Stimulated activated memory B cell treated with anti-CD40 and anti-IgM and Interleukin-4, amounts not matched to agents 10 μg/mL and 1 μg/mL and 100 μg/mL, for 72 hours (primary cell): ENCODE data around the gene OR13C8.
"Not testable (repeated sequence)": the region's sequence is repeated elsewhere in the genome, so short reads cannot be mapped to it uniquely, and the experiment has no call there.

Source experiments
- ATAC-seq: fragments of 150-1000 bp; cut with Tn5 transposase; 2 replicates; pipeline ENCODE4 v1.10.0; 2021
- H3K27ac Mint-ChIP-seq: one replicate; pipeline ENCODE4 v1.8.0; 2022; ENCODE audit warnings: mild to moderate bottlenecking, mixed read lengths
- H3K27me3 Mint-ChIP-seq: one replicate; pipeline ENCODE4 v1.8.0; 2022; ENCODE audit warnings: mixed read lengths
- H3K36me3 Mint-ChIP-seq: one replicate; pipeline ENCODE4 v1.8.0; 2022; ENCODE audit warnings: mixed read lengths
- H3K4me1 Mint-ChIP-seq: one replicate; pipeline ENCODE4 v1.8.0; 2022; ENCODE audit warnings: mixed read lengths
- H3K4me3 Mint-ChIP-seq: one replicate; pipeline ENCODE4 v1.8.0; 2022; ENCODE audit warnings: mild to moderate bottlenecking, moderate library complexity, mixed read lengths
- H3K9me3 Mint-ChIP-seq: one replicate; pipeline ENCODE4 v1.8.0; 2022; ENCODE audit warnings: mixed read lengths

Gene OR13C8, protein sequence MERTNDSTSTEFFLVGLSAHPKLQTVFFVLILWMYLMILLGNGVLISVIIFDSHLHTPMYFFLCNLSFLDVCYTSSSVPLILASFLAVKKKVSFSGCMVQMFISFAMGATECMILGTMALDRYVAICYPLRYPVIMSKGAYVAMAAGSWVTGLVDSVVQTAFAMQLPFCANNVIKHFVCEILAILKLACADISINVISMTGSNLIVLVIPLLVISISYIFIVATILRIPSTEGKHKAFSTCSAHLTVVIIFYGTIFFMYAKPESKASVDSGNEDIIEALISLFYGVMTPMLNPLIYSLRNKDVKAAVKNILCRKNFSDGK

DNA sequence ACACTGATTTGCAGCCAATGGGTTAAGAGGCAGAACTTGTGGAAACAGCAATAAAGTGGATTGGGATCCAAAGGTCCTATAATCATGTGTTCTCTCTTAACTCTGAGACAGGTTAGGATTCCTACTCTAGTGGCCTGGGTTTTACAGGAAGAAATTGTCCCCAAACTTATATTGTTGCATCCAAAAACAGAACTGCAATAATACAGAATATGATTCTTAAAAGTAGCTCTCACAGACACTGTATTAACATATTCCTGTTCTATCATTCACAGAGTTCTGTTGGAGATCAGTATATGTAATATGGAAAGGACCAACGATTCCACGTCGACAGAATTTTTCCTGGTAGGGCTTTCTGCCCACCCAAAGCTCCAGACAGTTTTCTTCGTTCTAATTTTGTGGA, at the start of gene OR13C8:
Gene OR13C8, plus strand, starts transcription at position 301 of the 400 bp plus-strand sequence. Its CDS starts 0 bp downstream, at position 301.
- Mint-ChIP-seq H3K27me3 (no peaks in the 10 kb centered on the region), H3K9me3 (peaks cover 4% of the 10 kb centered on the region), H3K4me1 (no peaks in the 10 kb centered on the region), H3K27ac (no peak within 1 kb of the TSS), H3K36me3 (no peaks in the 10 kb centered on the region), H3K4me3 (no peak within 1 kb of the TSS)
- no peak for ATAC-seq

DNA sequence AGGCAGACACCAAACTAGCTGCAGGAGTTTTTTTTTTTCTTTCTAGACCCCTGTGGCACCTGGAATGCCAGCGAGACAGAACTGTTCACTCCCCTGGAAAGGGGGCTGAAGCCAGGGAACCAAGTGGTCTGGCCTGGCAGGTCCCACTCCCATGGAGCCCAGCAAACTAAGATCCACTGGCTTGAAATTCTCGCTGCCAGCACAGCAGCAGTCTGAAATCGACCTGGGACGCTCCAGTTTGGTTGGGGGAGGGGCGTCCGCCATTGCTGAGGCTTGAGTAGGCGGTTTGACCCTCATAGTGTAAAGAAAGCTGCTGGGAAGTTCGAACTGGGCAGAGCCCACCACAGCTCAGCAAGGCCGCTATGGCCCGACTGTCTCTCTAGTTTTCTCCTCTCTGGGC, 48.7 kb upstream of the OR13C8 start:
- H3K27me3 Mint-ChIP-seq, H3K4me3 Mint-ChIP-seq, H3K36me3 Mint-ChIP-seq, H3K9me3 Mint-ChIP-seq, H3K27ac Mint-ChIP-seq, H3K4me1 Mint-ChIP-seq, ATAC-seq: not testable (repeated sequence)

DNA sequence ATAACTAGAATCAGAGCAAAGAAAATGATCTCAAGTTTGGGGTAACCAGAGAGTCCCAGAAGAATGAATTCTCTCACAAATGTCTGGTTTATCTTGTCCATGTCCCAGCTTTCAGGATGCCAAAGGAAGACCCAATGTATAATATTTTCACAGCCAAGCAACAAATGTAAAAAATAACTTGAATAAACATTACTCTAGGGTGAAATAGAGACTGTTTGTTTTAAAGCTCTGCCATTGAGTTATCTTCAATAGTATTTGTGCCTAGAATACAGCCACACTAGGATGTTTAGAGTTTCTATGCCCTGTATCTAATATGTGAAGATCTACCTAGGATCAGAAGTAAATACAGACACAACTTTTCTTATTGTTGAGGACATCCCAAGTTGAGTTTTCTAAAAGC, 41.9 kb upstream of the OR13C8 start, which contains the start of gene OR13C4:
Gene OR13C4, minus strand, starts transcription at position 101 of the 400 bp plus-strand sequence. Its CDS starts 0 bp downstream, at position 101.
- Mint-ChIP-seq H3K36me3 (no peaks in the 10 kb centered on the region), H3K9me3 (peaks cover 7% of the 10 kb centered on the region), H3K4me1 (no peaks in the 10 kb centered on the region), H3K27me3 (no peaks in the 10 kb centered on the region), H3K27ac (no peak within 1 kb of the TSS), H3K4me3 (no peak within 1 kb of the TSS)
- no peak for ATAC-seq

DNA sequence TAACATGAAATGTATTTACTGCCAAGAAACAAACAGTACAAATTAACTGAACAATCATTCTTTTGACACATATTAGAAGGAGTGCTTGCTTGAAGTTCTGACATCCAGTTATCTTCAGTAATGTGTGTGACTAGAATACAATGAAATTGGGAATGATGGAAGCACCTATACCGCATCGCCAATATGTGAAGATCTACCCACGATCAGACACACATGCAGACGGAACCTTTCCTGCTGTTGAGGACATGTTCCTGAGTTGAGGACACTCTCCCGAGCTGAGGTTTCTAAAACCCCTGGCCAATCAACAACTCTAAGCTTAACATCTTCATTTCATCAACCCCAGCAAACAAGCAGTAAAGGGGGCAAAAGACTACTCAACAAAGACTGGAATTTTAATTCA, 32.2 kb upstream of the OR13C8 start, which contains the start of gene OR13C3:
Gene OR13C3, minus strand, starts transcription at position 101 of the 400 bp plus-strand sequence. CDS start 133 bp downstream, outside the sequence.
- no peaks in the 10 kb centered on the region for H3K27me3 Mint-ChIP-seq
- H3K36me3 Mint-ChIP-seq = no peaks in the 10 kb centered on the region
- H3K4me1 Mint-ChIP-seq = no peaks in the 10 kb centered on the region
- H3K9me3 Mint-ChIP-seq = no peaks in the 10 kb centered on the region
- H3K4me3 Mint-ChIP-seq = no peak within 1 kb of the TSS
- H3K27ac Mint-ChIP-seq = no peak within 1 kb of the TSS
- ATAC-seq = no peak

DNA sequence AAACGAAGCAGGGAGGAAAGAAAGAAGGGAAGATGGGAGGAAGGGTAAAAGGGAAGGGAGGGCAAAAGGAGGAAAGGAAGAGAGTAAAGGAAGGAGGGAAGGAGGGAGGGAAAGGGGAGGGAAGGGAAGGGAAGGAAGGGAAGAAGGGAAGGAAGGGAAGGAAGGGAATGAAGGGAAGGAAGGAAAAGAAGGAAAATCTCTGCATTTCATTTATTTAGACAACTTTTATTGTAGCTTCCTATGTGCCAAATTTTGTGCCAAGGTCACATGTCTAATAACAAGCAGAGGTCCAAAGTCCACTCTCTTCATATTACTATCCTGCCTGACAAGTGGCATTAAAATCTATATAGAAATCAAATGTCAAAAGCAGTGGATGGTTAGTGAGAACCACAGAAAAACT, 29.7 kb upstream of the OR13C8 start:
- no peak overlapping the region for H3K27ac Mint-ChIP-seq
- ATAC-seq = no peak
- H3K4me3 Mint-ChIP-seq = no peak overlapping the region
- H3K4me1 Mint-ChIP-seq = no peaks in the 10 kb centered on the region
- H3K27me3 Mint-ChIP-seq = no peaks in the 10 kb centered on the region
- H3K9me3 Mint-ChIP-seq = no peaks in the 10 kb centered on the region
- no peaks in the 10 kb centered on the region for H3K36me3 Mint-ChIP-seq

DNA sequence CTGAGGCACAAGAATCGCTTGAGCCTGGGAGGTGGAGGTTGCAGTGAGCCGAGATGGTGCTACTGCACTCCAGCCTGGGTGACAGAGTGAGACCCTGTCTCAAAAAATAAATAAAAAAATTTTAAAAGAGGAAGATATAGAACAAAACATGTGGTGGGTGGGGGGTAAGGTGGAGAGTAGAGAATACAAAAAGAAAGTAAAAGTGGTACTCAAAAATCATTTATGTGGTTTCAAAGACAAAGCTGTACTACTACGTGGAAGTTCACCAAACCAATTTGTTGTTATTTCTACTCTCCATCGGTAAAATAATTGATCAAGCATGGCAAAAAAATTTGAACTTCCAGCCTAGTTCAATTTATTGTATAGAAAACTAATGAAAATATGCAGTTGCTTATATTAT, 24.3 kb upstream of the OR13C8 start:
- Mint-ChIP-seq H3K9me3 (peaks cover 2% of the 10 kb centered on the region), H3K36me3 (no peaks in the 10 kb centered on the region), H3K4me3 (no peak overlapping the region), H3K27me3 (no peaks in the 10 kb centered on the region), H3K27ac (no peak overlapping the region), H3K4me1 (no peaks in the 10 kb centered on the region)
- ATAC-seq = no peak

DNA sequence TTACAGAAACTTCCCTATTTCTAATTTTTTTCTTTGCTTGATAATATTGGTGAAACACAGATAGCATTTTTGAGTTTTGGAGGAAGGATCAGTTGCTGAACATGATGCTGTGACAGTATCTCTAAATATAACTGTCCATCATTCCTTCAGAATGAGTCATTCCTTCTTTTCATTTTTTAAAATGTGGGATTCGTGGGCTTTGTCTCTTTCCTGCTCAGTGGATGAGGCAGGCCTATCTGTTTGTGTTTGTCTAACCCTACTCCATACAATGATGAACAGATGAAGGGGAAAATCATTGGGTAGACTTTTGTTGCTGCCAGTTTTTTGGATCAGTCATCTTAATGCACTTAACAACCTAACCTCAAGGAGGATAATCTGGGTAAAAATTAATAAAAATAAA, 15.7 kb upstream of the OR13C8 start:
- Mint-ChIP-seq H3K4me1 (no peaks in the 10 kb centered on the region), H3K9me3 (peaks cover 6% of the 10 kb centered on the region), H3K27me3 (no peaks in the 10 kb centered on the region), H3K27ac (no peak overlapping the region), H3K36me3 (no peaks in the 10 kb centered on the region), H3K4me3 (no peak overlapping the region)
- no peak for ATAC-seq

DNA sequence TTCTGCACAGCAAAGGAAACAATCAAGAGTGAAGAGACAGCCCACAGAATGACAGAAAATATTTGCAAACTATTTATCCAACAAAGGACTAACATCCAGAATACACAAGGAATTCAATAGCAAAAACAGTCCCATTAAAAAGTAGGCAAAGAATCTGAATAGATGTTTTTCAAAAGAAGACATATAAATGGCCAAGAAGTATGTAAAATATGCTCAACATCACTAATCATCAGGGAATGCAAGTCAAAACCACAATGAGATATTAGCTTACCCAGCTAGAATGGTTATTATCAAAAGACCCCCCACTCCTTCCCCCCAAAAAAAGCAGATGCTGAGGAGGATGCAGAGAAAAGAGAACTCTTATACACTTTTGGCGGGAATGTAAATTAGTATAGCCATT, 13.4 kb upstream of the OR13C8 start:
- no peak overlapping the region for H3K27ac Mint-ChIP-seq
- H3K36me3 Mint-ChIP-seq = no peaks in the 10 kb centered on the region
- H3K4me3 Mint-ChIP-seq = no peak overlapping the region
- ATAC-seq = no peak
- no peaks in the 10 kb centered on the region for H3K27me3 Mint-ChIP-seq
- H3K4me1 Mint-ChIP-seq = no peaks in the 10 kb centered on the region
- peaks cover 6% of the 10 kb centered on the region for H3K9me3 Mint-ChIP-seq

DNA sequence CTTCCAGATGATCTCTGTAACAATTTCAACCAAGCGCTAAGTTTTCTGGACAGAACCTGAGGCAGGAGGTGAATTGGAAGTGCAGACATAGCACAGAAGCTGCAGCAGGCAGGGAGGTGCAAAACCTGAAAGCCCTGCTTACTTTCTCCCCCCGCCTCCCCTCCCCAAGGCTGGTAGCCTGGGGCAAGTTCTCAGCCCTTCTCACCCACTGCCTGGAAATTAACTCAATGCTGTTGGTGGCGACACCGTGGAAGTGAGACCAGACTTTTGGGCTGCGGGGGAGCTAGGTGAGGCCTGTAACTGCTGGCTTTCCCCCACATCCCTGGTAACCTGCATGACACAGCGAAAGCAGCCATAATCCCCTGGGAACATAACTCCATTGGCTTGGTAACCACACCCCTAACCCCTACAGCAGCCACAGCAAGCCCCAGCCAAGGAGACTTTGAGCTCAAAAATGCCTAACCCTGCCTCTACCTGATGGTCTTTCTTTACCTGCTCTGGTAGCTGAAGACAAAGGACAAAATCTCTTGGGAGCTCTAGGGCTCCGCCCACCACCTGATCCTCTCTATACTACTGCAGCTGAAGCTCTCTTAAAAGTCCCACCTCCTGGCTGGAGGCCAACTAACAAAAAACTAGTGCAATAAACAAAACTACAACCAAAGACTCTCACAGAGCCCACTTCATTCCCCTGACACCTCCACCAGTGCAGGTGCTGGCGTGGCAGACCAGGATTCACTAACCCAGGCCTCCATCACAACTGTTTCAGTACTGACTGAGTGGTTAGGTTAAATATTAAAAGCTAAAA, 11.9 kb upstream of the OR13C8 start:
- ATAC-seq = no peak
- H3K4me3 Mint-ChIP-seq = no peak overlapping the region

DNA sequence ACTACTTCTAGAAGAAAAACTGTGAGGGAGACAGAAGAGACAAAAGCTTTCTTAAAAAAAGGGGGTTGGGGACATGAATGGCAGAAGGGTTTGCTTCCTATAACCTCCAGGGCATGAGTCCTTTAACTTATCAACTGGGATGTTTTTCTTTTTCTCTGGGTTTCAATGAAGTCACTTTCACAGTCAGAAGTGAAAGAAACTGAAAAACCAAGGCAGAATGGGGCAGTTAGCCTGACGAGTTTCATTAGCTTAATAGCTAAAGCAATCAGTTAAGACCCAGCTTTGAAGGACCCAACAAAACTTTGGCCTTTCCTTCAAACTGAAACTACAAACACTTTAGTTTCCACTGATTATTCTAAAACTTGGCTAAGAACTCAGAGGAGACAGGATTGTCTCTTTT, 4.6 kb upstream of the OR13C8 start:
- Mint-ChIP-seq H3K27me3 (no peaks in the 10 kb centered on the region), H3K4me1 (no peaks in the 10 kb centered on the region), H3K27ac (no peak overlapping the region), H3K4me3 (no peak overlapping the region), H3K36me3 (no peaks in the 10 kb centered on the region), H3K9me3 (peaks cover 2% of the 10 kb centered on the region)
- ATAC-seq = no peak

More for the DNA sequence above, 11.9 kb upstream of the OR13C8 start:
- Mint-ChIP-seq H3K9me3 (peaks cover 6% of the 10 kb centered on the region), H3K27ac (no peak overlapping the region), H3K36me3 (no peaks in the 10 kb centered on the region), H3K4me1 (no peaks in the 10 kb centered on the region), H3K27me3 (no peaks in the 10 kb centered on the region)

DNA sequence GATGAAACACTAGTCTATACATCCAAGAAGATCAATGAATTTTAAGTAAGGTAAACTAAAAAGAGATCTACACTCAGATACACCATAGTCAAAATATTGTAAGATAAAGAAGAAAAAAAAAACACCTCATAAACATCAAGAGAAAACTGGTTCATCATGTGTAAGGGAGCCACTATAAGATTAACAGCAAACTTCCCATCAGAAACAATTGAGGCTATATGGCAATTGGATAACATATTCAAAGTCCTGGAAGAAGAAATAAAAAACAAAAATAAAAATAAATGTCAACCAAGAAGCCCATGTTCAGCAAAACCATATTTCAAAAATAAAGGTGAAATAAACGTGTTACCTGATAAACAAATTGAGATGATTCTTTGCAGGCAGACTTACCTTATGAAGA, 3.6 kb downstream of the OR13C8 start:
- Mint-ChIP-seq H3K27me3 (no peaks in the 10 kb centered on the region), H3K4me1 (no peaks in the 10 kb centered on the region), H3K27ac (no peak overlapping the region), H3K9me3 (peaks cover 7% of the 10 kb centered on the region), H3K36me3 (no peaks in the 10 kb centered on the region), H3K4me3 (no peak overlapping the region)
- no peak for ATAC-seq

DNA sequence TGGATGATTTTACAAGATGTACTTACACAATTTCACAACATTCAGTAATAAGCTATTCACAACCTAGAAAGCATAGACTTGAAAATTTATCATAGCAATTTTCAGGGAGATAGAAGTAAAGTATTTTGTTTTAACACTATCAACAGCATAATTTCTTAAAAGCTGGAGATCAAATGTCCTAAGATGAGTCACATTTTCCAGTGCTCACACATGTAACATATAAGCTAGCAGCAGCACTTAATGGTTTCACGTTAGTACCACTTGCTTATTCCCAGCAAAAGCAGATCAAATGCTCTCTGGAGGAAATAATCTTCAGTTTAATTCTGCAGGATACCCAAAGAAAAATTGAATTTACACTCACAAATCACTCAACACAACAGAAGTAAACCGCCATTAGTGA, 6.5 kb downstream of the OR13C8 start:
- Mint-ChIP-seq H3K27ac (no peak overlapping the region), H3K4me1 (no peaks in the 10 kb centered on the region), H3K36me3 (no peaks in the 10 kb centered on the region), H3K4me3 (no peak overlapping the region), H3K9me3 (peaks cover 7% of the 10 kb centered on the region), H3K27me3 (no peaks in the 10 kb centered on the region)
- ATAC-seq = no peak

DNA sequence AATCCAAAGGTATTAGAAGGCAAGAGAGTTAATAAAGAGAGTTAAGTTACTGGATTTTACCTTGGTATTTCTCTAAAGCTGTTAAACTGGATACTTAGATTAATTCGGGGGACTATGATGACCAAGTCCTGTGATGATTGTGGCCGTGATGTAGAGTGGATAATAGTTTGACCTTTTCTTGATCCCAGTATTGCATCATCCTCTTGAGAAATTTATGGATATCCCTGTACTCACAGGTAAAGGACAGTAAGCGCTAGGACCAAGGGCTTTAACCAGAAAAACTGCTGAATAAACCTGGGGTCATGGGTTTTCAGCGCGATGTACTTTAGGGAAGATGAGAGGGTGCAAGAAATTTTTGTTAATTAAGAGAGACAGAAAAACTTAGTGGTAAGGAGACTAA, 8.3 kb downstream of the OR13C8 start:
- no peaks in the 10 kb centered on the region for H3K4me1 Mint-ChIP-seq
- ATAC-seq = no peak
- peaks cover 7% of the 10 kb centered on the region for H3K9me3 Mint-ChIP-seq
- H3K4me3 Mint-ChIP-seq = no peak overlapping the region
- H3K36me3 Mint-ChIP-seq = no peaks in the 10 kb centered on the region
- peaks cover 7% of the 10 kb centered on the region for H3K27me3 Mint-ChIP-seq
- no peak overlapping the region for H3K27ac Mint-ChIP-seq

DNA sequence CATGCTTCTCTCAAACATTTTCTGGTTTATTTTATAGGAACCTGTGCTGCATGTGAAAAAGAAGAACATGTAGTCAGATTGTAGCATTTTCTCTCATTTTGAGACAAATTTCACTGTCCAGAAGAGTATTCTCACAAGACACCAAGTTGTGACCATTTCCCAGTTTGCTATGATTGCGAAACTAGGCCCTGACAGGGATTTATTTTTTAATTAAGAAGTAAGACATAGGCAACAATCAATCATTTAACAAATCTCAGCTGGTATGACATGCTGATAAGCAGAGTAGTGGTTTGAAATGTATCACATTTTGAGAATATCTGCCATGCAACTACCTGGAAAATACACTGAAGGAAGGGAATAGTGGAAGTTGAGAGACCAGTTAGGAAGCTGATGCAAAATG, 11.6 kb downstream of the OR13C8 start:
- no peaks in the 10 kb centered on the region for H3K36me3 Mint-ChIP-seq
- H3K9me3 Mint-ChIP-seq = no peaks in the 10 kb centered on the region
- no peak overlapping the region for H3K27ac Mint-ChIP-seq
- H3K4me3 Mint-ChIP-seq = no peak overlapping the region
- peaks cover 7% of the 10 kb centered on the region for H3K27me3 Mint-ChIP-seq
- ATAC-seq = no peak
- no peaks in the 10 kb centered on the region for H3K4me1 Mint-ChIP-seq

DNA sequence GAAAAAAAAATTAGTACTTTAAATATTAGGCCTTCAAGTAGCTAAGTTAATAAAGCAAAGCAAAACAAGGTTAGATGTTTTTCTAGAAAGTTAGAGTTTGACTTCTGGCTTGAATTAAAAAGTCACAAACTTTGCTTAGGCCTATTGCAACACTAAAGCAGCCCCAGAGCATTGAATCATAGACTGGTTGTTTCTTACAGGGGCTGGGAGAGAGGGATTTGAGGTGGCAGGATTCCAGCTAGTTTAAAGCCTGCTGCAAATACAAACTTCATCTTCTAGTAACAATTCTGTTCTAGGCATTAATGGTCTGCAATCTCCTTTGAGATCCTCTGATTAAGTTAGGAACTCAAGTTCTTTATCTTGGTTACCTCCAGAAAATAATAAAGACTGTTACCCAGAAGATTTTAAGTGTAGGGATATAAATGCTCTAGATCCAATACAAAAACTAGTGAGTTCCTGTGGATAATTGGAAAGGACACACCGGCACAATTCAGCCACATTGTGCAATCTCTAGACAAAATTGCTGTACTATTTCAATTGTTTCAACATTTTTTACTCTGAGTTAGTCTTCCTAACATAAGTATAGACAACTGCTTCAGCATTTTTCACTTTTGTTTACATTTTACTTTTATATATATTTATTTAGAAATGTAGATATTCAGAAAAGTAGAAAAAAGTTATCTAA, 17.7 kb downstream of the OR13C8 start:
- H3K36me3 Mint-ChIP-seq = no peaks in the 10 kb centered on the region
- no peaks in the 10 kb centered on the region for H3K4me1 Mint-ChIP-seq
- no peak overlapping the region for H3K27ac Mint-ChIP-seq
- no peaks in the 10 kb centered on the region for H3K27me3 Mint-ChIP-seq
- no peaks in the 10 kb centered on the region for H3K9me3 Mint-ChIP-seq
- H3K4me3 Mint-ChIP-seq = no peak overlapping the region
- no peak for ATAC-seq
